NB4 (cell line): ENCODE data around the gene NACC2.

Experiments used
- POLR2A ChIP-seq: IDR thresholded peaks from 2 replicates; pipeline ENCODE4 v1.6.1; 2011; ENCODE audit warnings: mild to moderate bottlenecking; ENCODE audit not compliant: insufficient read length; ENCODE audit errors: extremely low read depth
- TF ChIP-seq, protein P1 (sequence below): IDR thresholded peaks from one replicate; pipeline ENCODE4 v1.5.1; 2012; ENCODE audit warnings: low read depth, low read length

DNA sequence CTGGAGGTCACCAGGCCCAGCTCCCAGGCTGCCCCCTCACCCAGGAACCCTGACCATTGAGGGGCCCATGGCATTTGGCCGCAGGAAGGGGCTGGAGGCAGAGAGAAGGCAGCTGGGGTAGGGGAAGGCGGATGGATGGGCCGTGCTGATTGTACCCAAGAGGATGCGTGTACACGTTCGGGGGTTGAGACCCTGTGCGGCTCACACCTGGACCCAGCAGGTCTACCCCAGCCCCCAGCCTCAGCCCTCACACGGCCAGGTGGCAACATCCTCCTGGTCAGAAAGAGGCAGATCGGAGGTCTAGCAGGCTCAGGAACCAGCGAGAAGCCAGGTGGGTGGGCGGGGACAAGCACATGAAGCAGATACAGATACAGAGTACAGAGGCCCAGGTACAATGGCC is 33.7 kb downstream of the NACC2 start:
- TF ChIP-seq POLR2A = no peak
- TF ChIP-seq, protein P1, sequence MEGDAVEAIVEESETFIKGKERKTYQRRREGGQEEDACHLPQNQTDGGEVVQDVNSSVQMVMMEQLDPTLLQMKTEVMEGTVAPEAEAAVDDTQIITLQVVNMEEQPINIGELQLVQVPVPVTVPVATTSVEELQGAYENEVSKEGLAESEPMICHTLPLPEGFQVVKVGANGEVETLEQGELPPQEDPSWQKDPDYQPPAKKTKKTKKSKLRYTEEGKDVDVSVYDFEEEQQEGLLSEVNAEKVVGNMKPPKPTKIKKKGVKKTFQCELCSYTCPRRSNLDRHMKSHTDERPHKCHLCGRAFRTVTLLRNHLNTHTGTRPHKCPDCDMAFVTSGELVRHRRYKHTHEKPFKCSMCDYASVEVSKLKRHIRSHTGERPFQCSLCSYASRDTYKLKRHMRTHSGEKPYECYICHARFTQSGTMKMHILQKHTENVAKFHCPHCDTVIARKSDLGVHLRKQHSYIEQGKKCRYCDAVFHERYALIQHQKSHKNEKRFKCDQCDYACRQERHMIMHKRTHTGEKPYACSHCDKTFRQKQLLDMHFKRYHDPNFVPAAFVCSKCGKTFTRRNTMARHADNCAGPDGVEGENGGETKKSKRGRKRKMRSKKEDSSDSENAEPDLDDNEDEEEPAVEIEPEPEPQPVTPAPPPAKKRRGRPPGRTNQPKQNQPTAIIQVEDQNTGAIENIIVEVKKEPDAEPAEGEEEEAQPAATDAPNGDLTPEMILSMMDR = no peak
